Pancreas (tissue), 10 donors: ENCODE data around the gene GADD45B. TPM values are rescaled to one million over a fixed set of nuclear protein-coding genes. Genes with fewer than 3 reads are reported as not detected.

ENCODE experiments used
- ATAC-seq, 4 donors: fragments of 200-7000 bp; cut with Tn5 transposase; one replicate each; pipeline versions ENCODE4 v1.8.0 to v1.9.1; 2020; ENCODE audit warnings: mild to moderate bottlenecking in 4 of 4, moderate library complexity in 4 of 4
- DNase-seq, 6 donors: peaks; one replicate each; pipeline ENCODE4 v3.0.0-alpha.2; 2020
- FAIRE-seq: peaks from 2 replicates; lab custom pipeline; 2012; peaks lifted over from hg19 to GRCh38; lab: Jason Lieb, UNC
- H3K27ac ChIP-seq, 4 donors: fragments of 200-600 bp; sonication (generic); 1 replicate in 3 of 4; 2 replicates in 1 of 4; pipeline versions ENCODE4 v1.5.0 to v1.8.0; 2020
- H3K27me3 ChIP-seq, 4 donors: fragments of 200-600 bp; one replicate each; pipeline ENCODE4 v1.8.0; 2021
- H3K36me3 ChIP-seq, 3 donors: fragments of 200-600 bp; sonication (generic) in 1 of 3; one replicate each; pipeline versions ENCODE4 v1.5.0 to v1.8.0; 2020 to 2021
- H3K4me1 ChIP-seq, 3 donors: fragments of 200-600 bp; one replicate each; pipeline ENCODE4 v1.8.0; 2021
- H3K4me3 ChIP-seq, 4 donors: fragments of 200-600 bp; sonication (generic) in 2 of 4; one replicate each; pipeline versions ENCODE4 v1.5.0 to v1.8.0; 2020 to 2021
- H3K9me3 ChIP-seq, 4 donors: fragments of 200-600 bp; one replicate each; pipeline ENCODE4 v1.8.0; 2021
- CTCF ChIP-seq, 4 donors: fragments of 200-600 bp; sonication (generic) in 3 of 4; IDR thresholded peaks; one replicate each; pipeline versions ENCODE4 v1.5.0 to v1.8.0; 2021; ENCODE audit warnings: antibody characterized with exemption in 4 of 4
- WGBS, 2 donors: extraction: QIAGEN DNeasy Blood & Tissue Kit; methylation state at CpG; one replicate each; pipeline ENCODE4 v1.1.7; 2013; 5-methylcytosine and 5-hydroxymethylcytosine counted together
- intact Hi-C, 3 donors: fragments of 100-400 bp; cut with DNase I; formaldehyde crosslinking; loops; one replicate each; pipeline versions ENCODE4 v1.11.1 to v1.14.2; 2022
- polyA plus RNA-seq, 2 donors: library from polyadenylated mRNA; stranded (reverse); fragments of 200-250 nt; gene quantifications; one replicate each; pipeline ENCODE4 v1.2.3, GENCODE V29; 2013
- total RNA-seq, 6 donors: library from RNA; stranded (reverse); fragmentation: NEBNext Ultra II Directional in 4 of 6; extraction: Animal tissue kit (Norgen Biotek cat#: 25700) in 4 of 6; gene quantifications; one replicate each; pipeline versions ENCODE4 v1.2.1 to v1.2.4, GENCODE V29; 2021 to 2023
- donor health status: healthy with polysubstance abuse.
- donor health status: DM: no; HTN: no; CAD: no; lungs with moderate emphysema.
- donor health status: DM: no; HTN: no; CAD: no.
- donor health status: control.
- donor health status: control.
- donor health status: Bipolar disorder and iron deficiency.
- donor health status: DM: yes; HTN: yes; CAD: no.
- donor health status: DM: no; HTN: no; CAD: no.
- donor health status: DM: no; HTN: no; CAD: no.
- donor health status: DM: yes; HTN: yes; CAD: no.

GADD45B gene
- total and polyA plus RNA-seq, 8 donors: 20.4 to 237 (median 47.9) TPM

DNA sequence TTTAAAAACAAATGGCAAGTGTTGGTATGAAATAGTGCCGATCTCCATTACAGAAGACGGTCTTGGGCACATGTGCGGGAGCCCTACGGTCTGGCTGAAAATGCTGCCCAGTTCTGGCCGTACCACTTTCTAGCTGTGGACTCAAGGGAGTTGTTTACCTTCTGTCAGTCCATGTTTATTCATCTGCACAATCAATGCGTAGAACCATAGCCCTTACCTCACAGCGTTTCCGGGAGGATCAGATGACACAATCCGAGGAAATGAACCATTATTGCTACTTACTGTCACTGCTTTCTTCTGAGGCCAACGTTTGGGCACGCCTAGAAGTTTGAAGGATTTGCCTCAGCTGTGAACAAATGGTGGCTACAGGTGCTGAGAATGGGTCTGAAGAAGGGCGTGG is 31.2 kb downstream of the GADD45B start:
- DNase-seq (peak in 5 of 6 donors; percentile 53 to 77 (median 67)), ATAC-seq (peak; percentile 95 to 98 (median 97)), FAIRE-seq (no peak)
- Histone ChIP-seq H3K27me3 (no peaks in the 10 kb centered on the region), H3K4me1 (peaks cover 0 to 7% (median 6%) of the 10 kb centered on the region in 3 donors), H3K9me3 (no peaks in the 10 kb centered on the region), H3K4me3 (peak overlapping the region in 2 of 4 donors; percentile 2 to 13), H3K36me3 (no peaks in the 10 kb centered on the region), H3K27ac (peak overlapping the region; percentile 33 to 78 (median 57))
- WGBS, 2 donors: 5% methylated on average over 12 of the region's 12 CpGs
- no peak for TF ChIP-seq CTCF (IDR thresholded peaks at IDR 0.05)
- intact Hi-C loops: no loop called here

- 89 to 96% methylated on average over 8 of the region's 8 CpGs for WGBS, 2 donors
- Histone ChIP-seq H3K4me1 (peaks cover 0 to 7% (median 6%) of the 10 kb centered on the region in 3 donors), H3K27me3 (no peaks in the 10 kb centered on the region), H3K9me3 (no peaks in the 10 kb centered on the region), H3K4me3 (no peak overlapping the region), H3K36me3 (no peaks in the 10 kb centered on the region), H3K27ac (no peak overlapping the region)
- no peak for TF ChIP-seq CTCF (IDR thresholded peaks at IDR 0.05)
- FAIRE-seq: no peak
- DNase-seq: no peak
- no peak for ATAC-seq
- intact Hi-C loops: no loop called here
These were observed 33.2 kb downstream of the GADD45B start for GRCh38 chr19:2509096-2509495.

GRCh38 chr19:2511570-2511969 is 35.6 kb downstream of the GADD45B start:
- no peak for DNase-seq
- no peaks in the 10 kb centered on the region for H3K9me3 ChIP-seq
- no peak overlapping the region for H3K4me3 ChIP-seq
- intact Hi-C loops: no loop called here
- no peak for TF ChIP-seq CTCF (IDR thresholded peaks at IDR 0.05)
- no peaks in the 10 kb centered on the region for H3K36me3 ChIP-seq
- no peak for ATAC-seq
- H3K27ac ChIP-seq: no peak overlapping the region
- FAIRE-seq: no peak
- H3K4me1 ChIP-seq: peaks cover 0 to 4% (median 4%) of the 10 kb centered on the region in 3 donors
- 86 to 94% methylated on average over 18 to 22 of the region's 22 CpGs for WGBS, 2 donors
- no peaks in the 10 kb centered on the region for H3K27me3 ChIP-seq

DNA sequence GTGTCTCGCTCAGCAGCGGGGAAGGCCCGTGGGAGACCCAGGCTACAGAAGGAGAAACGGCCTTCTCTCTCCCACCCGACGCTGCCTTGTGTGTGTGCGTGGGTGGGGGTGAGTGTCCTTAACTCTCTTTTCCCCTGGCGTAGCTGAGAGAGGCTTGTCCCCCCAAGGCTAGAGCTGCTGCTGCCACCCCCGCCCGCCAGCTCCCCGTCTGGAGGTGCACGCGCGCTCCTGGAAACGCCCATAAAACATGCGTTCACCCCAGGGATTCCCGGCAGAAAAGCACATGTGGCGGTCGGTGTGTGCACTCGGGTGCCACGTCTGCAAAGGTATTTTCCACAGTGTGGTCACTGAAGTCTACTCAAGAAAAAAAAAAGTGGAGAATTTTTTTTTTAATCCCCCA is 36.1 kb downstream of the GADD45B start:
- TF ChIP-seq CTCF (IDR thresholded peaks at IDR 0.05): no peak

More for the DNA sequence above, 36.1 kb downstream of the GADD45B start:
- no peaks in the 10 kb centered on the region for H3K36me3 ChIP-seq
- DNase-seq (no peak), ATAC-seq (no peak), FAIRE-seq (no peak)
- no peak overlapping the region for H3K27ac ChIP-seq
- no peaks in the 10 kb centered on the region for H3K27me3 ChIP-seq
- intact Hi-C loops: no loop called here
- no peaks in the 10 kb centered on the region for H3K9me3 ChIP-seq
- WGBS, 2 donors: 90 to 94% methylated on average over 16 to 21 of the region's 21 CpGs
- peaks cover 0 to under 1% (median under 1%) of the 10 kb centered on the region in 3 donors for H3K4me1 ChIP-seq
- no peak overlapping the region for H3K4me3 ChIP-seq
